HT-29 (cell line): ENCODE data around the gene FAM217B. TPM values are rescaled to one million over a fixed set of nuclear protein-coding genes. Genes with fewer than 3 reads are reported as not detected.
"Not testable (repeated sequence)": the region's sequence is repeated elsewhere in the genome, so short reads cannot be mapped to it uniquely, and the experiment has no call there.

Experiments
- DNase-seq: peaks from one replicate; pipeline ENCODE4 v3.0.0-alpha.2; 2015; ENCODE audit warnings: low spot score
- total RNA-seq: library from RNA; depleted of rRNA; stranded (reverse); fragments of >200 nt; shearing (Covaris generic); gene quantifications from 2 replicates; pipeline ENCODE4 v1.2.3, GENCODE V29; 2014

Gene FAM217B
- total RNA-seq, 1 experiment from 2014 or later: 4.6 TPM

DNA sequence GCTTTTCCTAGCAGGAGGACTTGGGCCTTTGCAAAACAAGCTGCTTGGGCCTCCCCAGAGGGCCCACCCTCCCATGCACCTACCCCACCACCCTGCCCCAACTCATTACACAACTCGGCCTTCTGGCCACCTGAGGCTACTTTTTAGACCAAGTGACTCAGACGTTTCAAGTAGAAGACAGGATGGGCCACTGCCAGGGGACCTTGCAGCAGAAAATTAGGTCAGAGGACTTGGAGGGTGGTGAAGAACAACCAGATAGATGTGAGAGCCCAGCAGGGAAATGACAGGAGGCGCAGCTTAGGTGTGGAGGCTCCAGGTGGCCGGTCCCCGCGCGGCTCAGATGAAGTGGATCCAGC lies 1.5 kb upstream of the FAM217B start:
- peak; percentile 65 for DNase-seq

DNA sequence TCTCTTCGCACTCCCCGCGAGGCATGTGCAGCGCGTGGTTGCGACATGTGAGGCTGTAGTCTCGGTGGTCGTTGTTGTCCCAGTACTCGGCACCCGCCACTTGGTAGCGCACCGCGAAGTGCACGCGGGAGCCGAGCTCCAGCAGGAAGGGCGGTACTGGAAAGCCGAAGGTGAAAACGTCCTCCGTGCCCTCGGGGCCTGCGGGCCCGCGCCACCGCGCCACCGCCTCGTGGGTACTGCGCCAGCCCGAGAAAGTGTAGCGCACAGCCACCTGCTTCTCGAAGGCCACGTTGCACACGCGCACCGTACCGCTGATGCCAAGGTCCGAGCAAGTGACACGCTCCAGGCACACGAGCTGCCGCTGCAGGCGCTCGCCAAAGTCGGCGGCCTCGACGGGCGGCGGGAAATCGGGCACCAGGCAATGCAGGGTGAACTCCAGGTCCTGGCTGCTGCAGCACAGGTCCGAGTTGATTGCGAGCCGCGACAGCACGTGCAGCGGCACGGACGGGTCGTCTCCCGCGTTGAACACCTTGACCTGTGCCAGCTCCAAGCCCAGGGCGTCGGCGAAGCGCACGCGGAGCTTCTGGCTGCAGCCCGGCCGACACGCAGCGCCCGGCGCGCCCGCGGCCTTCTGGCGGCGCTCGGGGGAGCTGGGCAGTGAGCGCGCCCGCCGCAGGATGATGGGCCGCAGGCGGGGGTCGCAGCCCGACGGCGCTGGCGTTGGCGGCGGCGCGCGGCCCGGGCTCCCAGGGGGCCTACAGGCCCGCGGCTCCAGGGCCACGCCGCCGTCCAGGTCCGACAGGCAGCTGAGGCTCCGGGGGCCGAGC lies 924 bp upstream of the FAM217B start:
- DNase-seq: peak; percentile 49

DNA sequence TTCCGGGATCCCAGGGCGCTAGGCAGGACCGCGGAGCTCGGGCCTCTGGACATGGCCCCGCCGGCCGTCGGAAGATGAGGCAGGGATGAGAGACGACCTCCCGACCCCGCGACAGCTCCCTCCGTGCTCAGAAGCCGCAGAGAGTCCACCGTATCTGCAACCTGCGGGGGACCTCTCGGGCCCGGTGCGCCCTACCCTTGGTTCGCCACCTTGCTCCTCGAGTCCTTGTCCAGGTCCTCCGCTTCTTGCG lies 385 bp upstream of the FAM217B start:
- no peak for DNase-seq

DNA sequence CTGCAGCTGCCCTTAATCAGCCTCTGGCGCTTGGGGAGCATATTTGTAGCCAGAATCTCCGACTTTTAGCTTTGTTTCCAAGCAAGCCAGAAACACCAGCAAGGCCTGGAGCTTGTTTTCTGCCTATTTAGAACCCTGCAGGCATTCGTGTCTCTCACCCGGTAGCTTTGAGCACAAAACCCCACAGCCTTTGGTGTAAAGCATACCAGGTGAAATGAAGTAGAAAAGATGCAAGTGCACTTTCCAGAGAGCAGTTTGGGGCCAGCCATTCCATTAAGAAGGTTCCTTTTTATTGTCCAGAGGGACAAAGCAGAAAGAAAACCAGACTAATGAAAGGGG lies 736 bp downstream of the FAM217B start:
- no peak for DNase-seq

DNA sequence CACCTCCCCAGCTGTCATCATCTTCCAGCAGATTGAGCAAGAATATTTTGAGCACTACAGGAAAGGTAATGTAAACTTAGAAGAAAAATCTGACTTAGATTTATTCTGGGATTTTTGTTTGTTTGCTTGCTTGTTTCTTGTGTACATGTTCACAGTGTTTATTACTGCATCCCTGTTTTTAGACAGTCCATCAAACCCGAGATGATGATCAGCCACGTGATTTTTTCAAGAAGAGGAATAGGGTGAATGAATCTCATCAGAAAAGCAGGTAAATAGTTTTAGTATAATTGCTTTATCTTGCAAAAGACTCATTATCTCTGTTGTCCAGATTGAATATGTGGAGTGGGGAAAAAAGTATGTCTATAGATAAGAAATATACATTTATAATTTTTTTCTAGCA lies 2.1 kb downstream of the FAM217B start:
- DNase-seq: no peak

DNA sequence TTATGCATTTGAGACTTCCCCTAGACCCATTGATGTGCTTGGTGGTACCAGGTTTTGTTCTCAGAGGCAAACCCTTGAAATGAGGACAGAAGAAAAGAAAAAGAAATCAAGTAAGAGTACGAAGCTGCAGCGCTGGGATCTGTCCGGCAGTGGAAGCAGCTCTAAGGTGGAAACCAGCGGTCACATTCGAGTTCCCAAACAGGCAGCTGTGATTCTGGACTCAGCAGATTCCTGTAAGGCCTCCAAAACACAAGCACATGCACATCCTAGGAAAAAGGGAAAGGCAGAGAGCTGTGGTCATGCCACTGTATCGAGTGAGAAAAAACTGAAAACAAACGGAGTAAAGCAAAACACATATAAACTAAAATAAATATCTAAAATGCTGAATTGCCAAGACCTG lies 4.5 kb downstream of the FAM217B start:
- DNase-seq: no peak

DNA sequence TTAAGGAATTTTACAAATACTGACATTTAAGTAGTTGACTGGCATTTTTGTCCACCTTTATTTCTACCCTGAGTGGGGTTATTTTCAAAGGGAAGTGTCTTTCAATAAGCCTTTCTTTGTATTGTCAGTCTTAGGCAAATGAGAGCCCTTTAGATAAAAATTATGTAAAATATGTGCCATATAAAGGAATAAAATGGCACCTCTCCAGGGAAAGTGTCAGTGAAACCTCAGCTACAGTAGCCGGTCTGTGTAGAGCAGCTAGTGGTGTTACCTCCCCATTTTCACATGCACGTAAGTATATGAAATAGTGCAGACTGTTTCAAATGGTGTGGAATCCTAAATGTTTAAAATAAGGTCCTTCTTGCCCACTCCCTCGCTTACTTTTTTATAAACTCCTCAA lies 5.0 kb downstream of the FAM217B start:
- no peak for DNase-seq

DNA sequence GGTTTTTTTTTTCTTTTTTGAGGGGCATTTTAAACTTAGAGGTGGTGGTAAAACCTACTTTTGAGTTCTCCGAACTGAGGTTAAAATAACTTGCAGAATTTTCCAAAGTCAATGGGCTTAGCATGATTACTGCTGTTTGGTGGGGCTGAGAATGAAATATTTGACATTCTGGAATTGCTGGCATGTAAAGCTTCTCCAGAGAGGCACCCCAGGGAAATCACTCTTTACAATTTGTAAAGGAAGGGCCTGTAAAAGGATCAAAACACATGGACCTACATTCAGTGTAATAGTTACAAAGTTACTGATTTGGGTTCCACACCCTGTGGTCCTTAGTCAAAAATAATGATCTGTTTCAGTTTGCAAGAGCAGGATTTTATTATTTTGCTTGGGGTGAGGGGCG lies 5.5 kb downstream of the FAM217B start:
- DNase-seq: no peak

DNA sequence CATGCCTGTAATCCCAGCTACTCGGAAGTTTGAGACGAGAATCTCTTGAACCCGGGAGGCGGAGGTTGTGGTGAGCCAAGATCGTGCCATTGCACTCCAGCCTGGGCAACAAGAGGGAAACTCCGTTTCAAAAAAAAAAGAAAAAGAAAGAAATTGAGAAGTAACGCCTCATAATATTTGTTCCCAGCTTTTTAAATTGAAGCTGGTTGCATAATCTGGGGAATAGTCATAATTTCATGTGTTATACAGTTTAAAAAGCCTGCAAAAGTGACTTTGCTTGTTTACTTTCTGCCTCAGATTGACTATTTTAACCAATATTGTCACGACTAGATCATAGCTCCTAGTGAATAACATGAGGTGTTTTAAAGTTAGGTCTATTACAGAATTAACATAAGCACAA lies 7.2 kb downstream of the FAM217B start:
- no peak for DNase-seq

DNA sequence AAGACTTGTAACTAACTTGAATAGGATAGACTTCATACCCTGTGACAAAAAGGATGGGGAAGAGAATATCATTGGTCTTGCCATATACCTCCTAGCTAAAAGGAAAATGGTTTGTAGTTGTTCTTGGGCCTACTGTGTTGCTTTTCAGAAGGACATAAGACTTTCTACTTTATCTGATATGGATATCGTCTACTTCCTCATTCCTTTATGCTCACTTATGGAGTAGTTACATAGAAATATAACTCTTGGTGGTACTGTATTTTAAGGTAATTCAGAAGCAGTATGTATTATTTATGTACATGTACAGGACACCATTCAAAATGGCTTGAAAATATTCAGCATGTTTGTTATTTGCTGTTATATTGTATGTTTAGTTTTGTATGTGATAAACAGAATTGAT lies 8.0 kb downstream of the FAM217B start:
- DNase-seq: no peak

DNA sequence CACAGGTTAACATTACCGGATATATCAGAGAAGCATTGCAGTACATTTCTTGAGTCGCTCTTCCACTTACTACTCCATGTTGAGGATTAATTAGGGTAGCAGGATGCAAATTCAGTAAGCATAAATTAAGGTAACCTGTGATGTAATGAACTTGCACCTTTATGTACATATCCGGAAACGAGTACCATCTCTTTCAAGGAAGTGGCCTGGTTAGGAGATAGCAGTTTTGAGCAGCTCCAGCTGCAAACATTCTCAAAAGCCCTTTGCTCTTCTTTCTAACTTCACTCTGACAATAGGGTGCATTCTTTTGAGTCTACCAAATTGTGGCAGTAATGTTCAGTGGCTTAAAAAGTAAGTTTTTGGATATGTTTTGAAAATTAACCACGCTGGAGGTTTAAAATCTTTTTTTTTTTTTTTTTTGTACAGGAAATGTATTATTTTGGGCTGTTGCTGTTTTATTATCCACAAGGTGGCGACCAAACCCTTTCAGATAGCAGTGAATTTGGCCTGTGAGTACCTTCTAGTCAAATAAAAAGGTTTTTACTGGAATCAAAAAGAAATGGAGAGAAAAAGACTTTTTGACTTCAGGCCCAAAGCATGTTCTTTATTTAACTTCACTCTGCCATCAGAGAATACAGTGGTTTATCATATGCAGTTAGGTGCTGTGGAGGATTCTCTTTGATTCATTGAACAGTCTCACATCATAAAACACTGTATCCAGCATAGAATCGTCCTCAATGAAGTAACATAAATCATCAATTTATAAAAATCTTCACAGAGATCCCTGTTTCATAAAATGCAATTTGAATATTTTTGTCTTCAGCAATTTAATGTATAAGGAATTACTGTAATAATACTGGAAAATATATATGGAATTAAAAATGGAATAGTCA lies 8.9 kb downstream of the FAM217B start:
- DNase-seq: peak; percentile 82

DNA sequence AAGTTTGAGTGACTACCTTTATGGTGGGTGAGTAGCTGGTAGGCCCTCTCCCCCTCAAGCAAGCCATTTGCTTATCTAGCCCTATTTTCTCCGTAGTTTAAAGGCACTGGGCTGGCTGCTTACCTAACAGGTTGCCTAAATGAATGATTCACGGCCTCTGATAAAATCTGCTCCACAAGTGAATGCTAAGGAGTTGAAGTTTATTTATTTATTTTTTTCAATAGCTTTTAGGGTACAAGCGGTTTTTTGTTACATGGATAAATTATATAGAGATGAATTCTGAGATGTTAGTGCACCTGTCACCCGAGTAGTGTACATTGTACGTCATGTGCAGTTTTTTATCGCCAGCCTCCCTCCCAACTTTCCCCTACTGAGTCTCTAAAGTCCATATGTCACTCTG lies 9.7 kb downstream of the FAM217B start:
- DNase-seq: no peak

DNA sequence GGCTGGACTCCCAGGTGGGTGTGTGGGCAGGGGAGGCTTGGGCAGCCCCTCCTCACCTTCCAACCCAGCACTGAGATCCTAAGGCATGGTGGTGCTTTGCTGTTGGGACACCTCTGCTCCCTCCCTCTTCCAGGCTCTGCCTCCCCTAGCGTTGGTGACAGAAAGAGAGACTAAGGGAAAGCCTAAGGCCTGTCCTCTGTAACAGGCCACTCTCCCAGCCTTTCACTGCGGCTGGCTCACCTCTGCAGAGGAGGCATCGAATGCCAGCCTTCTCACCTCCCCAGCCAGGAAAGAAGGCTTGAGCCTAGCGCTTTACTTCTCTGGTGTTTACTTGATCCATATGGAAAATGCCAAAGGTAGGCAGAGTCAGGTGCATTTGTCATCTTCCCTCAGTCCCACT lies 14.5 kb downstream of the FAM217B start:
- DNase-seq: no peak

DNA sequence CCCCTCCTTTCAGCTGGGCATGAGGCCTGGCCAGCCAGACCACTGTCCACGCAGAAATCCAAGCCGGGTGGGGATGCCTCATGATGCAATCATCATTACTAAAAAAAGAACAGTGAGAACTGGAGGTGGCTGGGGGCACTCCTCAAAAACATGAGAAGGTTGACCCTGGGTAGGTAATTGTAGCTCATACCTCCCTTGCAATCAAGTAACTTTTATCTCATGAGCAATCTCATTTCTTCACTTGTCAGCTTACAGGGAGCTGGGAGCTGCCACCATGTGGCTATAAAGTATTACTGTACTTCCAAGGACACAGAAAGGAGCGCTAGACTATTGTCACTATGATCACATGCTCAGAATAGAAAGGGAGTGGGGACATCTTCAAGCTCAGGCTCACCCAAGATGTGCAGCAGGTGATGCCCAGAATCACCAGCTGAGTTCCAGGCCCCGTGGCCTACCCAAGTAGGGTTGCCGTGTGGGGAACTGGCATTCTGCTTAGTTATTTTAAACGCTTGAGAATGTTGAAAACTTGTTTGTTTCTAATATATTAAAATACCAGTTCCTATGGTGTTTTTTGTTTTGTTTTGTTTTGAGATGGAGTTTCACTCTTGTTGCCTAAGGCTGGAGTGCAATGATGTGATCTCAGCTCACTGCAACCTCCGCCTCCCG lies 15.1 kb downstream of the FAM217B start:
- DNase-seq: peak; percentile 75

DNA sequence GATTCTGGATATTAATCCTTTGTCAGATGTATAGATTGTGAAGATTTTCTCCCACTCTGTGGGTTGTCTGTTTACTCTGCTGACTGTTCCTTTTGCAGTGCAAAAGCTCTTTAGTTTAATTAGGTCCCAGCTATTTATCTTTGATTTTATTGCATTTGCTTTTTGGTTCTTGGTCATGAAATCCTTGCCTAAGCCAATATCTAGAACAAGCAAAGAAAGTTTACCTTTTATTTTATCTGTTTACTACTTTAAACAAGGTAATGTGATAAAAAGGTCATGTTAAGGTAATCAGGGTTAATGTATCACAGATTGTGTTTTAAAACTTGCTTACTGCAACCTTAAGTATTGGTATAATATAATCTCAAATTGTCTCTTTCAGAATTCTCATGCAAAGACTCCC lies 17.4 kb downstream of the FAM217B start:
- DNase-seq: not testable (repeated sequence)

DNA sequence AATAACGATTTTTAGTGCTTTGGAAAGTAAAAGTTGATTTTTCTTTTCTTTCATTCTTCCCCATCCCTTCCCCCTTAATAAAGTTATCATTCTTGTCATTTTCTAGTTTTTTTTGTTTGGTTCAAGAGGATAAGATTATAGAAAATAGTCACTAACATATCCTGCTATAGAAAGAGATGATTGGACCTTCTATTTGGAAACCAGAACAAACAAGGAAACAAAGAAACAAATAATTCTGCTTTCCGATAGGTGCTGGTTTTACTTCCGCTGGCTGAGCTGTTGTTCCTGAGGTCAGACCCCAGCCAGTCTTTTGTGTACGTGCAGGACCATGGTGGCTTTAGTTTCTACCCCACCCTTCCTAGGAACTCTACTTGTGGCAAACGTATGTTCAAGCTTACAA lies 17.9 kb downstream of the FAM217B start, which contains the start of gene CDH26:
CDH26 (plus strand) TSS at position 301 of the 400 bp plus-strand sequence. CDS start 304 bp downstream, outside the sequence.
- no peak for DNase-seq

DNA sequence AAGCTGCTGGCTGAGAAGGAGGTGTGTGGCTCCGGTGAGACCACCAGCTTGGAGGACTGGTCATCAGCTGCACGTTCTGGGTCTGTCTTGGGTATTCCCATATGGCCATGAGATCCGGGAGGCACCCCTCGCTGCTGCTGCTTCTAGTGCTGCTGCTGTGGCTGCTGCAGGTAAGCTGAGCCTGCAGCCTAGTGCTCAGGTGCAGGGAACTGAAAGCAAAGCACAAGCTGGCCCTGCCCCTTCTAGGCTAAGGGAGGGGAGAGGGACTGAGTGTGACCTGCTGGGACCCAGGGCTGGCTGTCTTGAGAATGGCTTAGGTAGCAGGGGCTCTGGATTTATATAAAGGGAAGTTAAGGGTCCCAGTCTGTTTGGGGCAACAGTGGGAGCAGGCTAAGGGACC lies 18.4 kb downstream of the FAM217B start:
- DNase-seq: no peak

DNA sequence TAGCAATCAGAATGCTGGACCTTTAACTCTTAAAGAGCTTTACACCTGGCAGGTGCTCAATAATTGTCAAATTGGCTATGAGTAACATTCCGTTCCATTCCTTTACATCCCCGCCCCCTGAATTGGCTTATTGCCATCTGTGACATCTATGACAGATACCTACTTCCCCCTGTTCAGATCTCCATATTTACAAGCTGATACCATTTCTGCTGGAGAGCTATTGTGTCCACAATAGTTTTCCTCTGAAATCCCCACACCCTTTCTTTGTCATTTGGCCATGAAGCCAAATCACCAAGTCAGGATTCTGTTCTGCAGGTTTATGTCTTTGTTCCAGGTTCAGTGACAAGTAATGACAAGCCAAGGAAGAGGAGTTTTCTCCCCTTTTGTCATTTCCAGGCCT lies 21.2 kb downstream of the FAM217B start:
- no peak for DNase-seq

DNA sequence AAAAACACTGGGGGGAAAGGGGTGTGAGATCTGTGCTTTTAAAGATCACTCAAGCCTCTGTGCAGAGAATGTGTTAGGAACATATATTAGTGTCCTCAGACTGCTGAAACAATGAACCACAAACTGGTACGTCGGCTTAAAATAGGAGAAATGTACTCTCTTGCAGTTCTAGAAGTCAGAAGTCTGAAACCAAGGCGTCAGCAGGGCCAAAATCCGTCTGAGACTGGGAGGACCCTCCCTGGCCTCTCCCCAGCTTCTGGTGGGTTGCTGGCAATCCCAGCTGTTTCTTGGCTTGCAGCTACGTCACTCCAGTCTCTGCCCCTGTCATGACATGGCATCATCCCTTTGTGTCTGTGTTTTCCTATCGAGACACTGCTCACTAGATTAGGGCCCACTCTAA lies 22.0 kb downstream of the FAM217B start:
- DNase-seq: no peak

DNA sequence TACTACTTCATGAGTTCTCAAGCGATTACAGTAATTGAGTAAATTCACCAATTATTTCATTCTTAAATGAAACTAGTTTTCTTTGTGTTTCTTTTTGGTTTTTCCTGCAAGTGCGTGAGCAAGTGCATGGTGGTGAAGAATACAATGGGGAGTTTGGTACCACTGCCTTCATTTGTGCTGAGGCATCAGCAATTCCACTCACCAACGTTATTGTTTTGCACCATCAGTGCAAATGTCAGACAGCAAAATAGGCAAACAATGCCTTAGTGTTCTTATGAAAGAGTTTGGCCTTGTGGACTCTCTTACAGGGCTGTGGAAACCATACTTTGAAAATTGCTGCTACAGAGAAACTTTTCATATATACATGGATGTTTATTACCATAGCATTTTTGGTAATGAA lies 26.2 kb downstream of the FAM217B start:
- DNase-seq: no peak

DNA sequence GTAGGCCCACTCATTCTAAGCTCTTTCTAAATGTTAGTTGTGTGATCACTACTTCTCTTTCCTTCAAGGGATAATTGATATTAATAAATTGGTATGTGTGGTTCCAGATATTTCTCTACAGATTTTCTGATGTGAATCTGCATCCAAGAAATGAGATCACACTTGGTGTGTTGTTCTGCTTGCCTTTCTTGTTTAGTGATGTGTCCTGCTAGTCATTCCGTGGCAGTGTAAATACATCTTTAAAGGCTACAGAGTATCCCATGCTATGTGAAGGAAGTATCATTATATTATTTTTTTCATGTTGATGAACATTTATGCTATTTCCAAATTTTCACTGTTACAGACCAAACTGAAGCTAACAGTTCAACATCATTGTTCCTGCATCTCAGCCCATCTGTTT lies 31.2 kb downstream of the FAM217B start:
- no peak for DNase-seq

DNA sequence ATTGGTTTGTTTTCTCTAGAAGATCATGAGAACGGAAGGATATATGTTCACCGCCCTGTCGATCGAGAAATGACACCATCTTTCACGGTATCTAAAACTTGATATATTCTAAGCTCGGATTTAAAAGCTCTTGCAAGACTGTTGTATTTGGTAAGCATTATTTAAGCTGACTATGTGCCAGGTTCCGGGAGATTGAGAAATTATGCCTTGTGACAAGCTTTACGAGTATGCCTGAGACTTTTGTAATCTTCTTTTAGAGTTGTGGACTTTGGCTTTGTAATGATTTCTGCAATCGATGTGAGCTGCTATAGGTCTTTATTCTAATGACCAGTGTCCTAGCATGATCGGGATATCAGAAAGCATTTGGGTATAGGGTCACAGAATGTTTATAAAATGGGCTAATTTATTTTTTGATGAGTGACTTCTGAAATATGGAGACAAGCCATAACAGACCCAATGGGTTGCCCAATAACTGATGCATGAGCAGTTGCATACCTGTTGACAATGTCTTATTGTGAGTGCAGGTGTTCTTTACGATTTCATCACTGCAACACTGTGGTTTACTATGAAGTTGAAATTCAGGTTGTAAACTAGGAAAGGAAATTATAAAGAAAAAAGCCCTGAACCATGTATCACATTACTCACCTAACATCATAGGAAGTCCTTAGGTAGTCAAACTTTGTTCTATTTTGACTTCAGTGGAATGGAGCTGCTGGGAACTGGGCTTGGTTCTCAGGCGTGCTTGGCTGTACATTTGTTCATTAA lies 32.0 kb downstream of the FAM217B start:
- no peak for DNase-seq
